Activated gamma-delta T cell (primary cell): ENCODE results near the gene SH3PXD2B.

ENCODE experiments used
- DNase-seq: peaks from one replicate; lab custom pipeline; 2025; lab: John Stamatoyannopoulos, UW

The SH3PXD2B gene

GRCh38 chr5:172436879-172437369, 17.4 kb downstream of the SH3PXD2B start:
- no peak for DNase-seq

GRCh38 chr5:172436078-172436878, 18.0 kb downstream of the SH3PXD2B start:
- no peak for DNase-seq

- no peak for DNase-seq
Observed at GRCh38 chr5:172435362-172436077, 18.8 kb downstream of the SH3PXD2B start.

- no peak for DNase-seq
Observed at GRCh38 chr5:172434251-172434650, 20.1 kb downstream of the SH3PXD2B start.

GRCh38 chr5:172433513-172433912, 20.8 kb downstream of the SH3PXD2B start:
- no peak for DNase-seq

GRCh38 chr5:172433071-172433470, 21.3 kb downstream of the SH3PXD2B start:
- no peak for DNase-seq

- DNase-seq: no peak
Observed at GRCh38 chr5:172430354-172430753, 24.0 kb downstream of the SH3PXD2B start.

GRCh38 chr5:172429201-172429940, 25.0 kb downstream of the SH3PXD2B start:
- DNase-seq: no peak

- DNase-seq: no peak
Observed at GRCh38 chr5:172428224-172429166, 25.8 kb downstream of the SH3PXD2B start.

GRCh38 chr5:172427202-172427601, 27.1 kb downstream of the SH3PXD2B start:
- no peak for DNase-seq

GRCh38 chr5:172426086-172426485, 28.2 kb downstream of the SH3PXD2B start:
- no peak for DNase-seq

- DNase-seq: no peak
Observed at GRCh38 chr5:172425402-172425801, 28.9 kb downstream of the SH3PXD2B start.

- no peak for DNase-seq
Observed at GRCh38 chr5:172424808-172425207, 29.5 kb downstream of the SH3PXD2B start.

GRCh38 chr5:172424111-172424490, 30.2 kb downstream of the SH3PXD2B start:
- no peak for DNase-seq

- DNase-seq: no peak
Observed at GRCh38 chr5:172423379-172424110, 30.8 kb downstream of the SH3PXD2B start.

GRCh38 chr5:172422255-172422654, 32.1 kb downstream of the SH3PXD2B start:
- DNase-seq: no peak

GRCh38 chr5:172421020-172421419, 33.3 kb downstream of the SH3PXD2B start:
- no peak for DNase-seq

GRCh38 chr5:172420235-172420939, 33.9 kb downstream of the SH3PXD2B start:
- no peak for DNase-seq

- DNase-seq: no peak
Observed at GRCh38 chr5:172418862-172419814, 35.2 kb downstream of the SH3PXD2B start.
